Uterus (tissue), 4 donors: ENCODE results near the gene ARL2BP. TPM values are rescaled to one million over a fixed set of nuclear protein-coding genes. Genes with fewer than 3 reads are reported as not detected.
"Not testable (repeated sequence)": the region's sequence is repeated elsewhere in the genome, so short reads cannot be mapped to it uniquely, and the experiment has no call there.

Source experiments
- DNase-seq, 2 donors: peaks; one replicate each; pipeline ENCODE4 v3.0.0-alpha.2; 2019 to 2020
- H3K27ac ChIP-seq, 2 donors: fragments of 200-600 bp; sonication (generic); 1 replicate in 1 of 2; 2 replicates in 1 of 2; pipeline ENCODE4 v1.5.1; 2016 to 2018
- H3K27me3 ChIP-seq, 2 donors: fragments of 200-600 bp; sonication (generic); one replicate each; pipeline ENCODE4 v1.5.1; 2018 to 2019; ENCODE audit warnings: control low read depth in 1 of 2
- H3K36me3 ChIP-seq, 2 donors: fragments of 200-600 bp; sonication (generic); one replicate each; pipeline ENCODE4 v1.5.1; 2019; ENCODE audit warnings: control low read depth in 1 of 2
- H3K4me1 ChIP-seq, 2 donors: fragments of 200-600 bp; sonication (generic); one replicate each; pipeline ENCODE4 v1.5.1; 2018 to 2019; ENCODE audit warnings: control low read depth in 1 of 2
- H3K4me3 ChIP-seq, 2 donors: fragments of 200-600 bp; sonication (generic); 1 replicate in 1 of 2; 2 replicates in 1 of 2; pipeline ENCODE4 v1.5.1; 2018 to 2019; ENCODE audit warnings: mild to moderate bottlenecking in 1 of 2
- H3K9me3 ChIP-seq, 2 donors: fragments of 200-600 bp; sonication (generic); one replicate each; pipeline ENCODE4 v1.5.1; 2019; ENCODE audit warnings: control low read depth in 1 of 2
- POLR2A ChIP-seq, 2 donors: fragments of 450-650 bp; IDR thresholded peaks; one replicate each; pipeline ENCODE4 v1.6.1; 2016; ENCODE audit warnings: antibody characterized with exemption in 2 of 2, mild to moderate bottlenecking in 1 of 2, moderate library complexity in 1 of 2
- intact Hi-C: fragments of 100-400 bp; cut with DNase I; formaldehyde crosslinking; loops from one replicate; pipeline ENCODE4 v1.15.1; 2023; ENCODE audit warnings: low total_unique reads
- total RNA-seq, 4 donors: library from RNA; depleted of rRNA in 3 of 4; stranded (reverse); fragments of >200 nt in 3 of 4; gene quantifications; one replicate each; pipeline versions ENCODE4 v1.1.0 to v1.2.4, GENCODE V29; 2014 to 2023
- TF ChIP-seq, protein P1 (sequence below), 4 experiments: fragments of 200-600 bp in 2 of 4; fragments of 450-650 bp in 2 of 4; sonication (generic) in 2 of 4; IDR thresholded peaks; one replicate each; pipeline ENCODE4 v1.5.1; 2016 to 2019; ENCODE audit warnings: antibody characterized with exemption in 4 of 4, mild to moderate bottlenecking in 2 of 4, moderate library complexity in 1 of 4
- donor health status: DM: yes; HTN: yes; CAD: no.

ARL2BP gene
- total RNA-seq = 100 to 1,000 TPM in 1 of 4 donors, 10 to 100 TPM in 3; 40.9 to 110 (median 57.8) TPM

GRCh38 chr16:57244767-57245471 lies at the start of gene ARL2BP:
Gene ARL2BP (plus strand): TSS chr16:57245259. CDS start chr16:57245368, 109 bp downstream.
- TF ChIP-seq, protein P1, sequence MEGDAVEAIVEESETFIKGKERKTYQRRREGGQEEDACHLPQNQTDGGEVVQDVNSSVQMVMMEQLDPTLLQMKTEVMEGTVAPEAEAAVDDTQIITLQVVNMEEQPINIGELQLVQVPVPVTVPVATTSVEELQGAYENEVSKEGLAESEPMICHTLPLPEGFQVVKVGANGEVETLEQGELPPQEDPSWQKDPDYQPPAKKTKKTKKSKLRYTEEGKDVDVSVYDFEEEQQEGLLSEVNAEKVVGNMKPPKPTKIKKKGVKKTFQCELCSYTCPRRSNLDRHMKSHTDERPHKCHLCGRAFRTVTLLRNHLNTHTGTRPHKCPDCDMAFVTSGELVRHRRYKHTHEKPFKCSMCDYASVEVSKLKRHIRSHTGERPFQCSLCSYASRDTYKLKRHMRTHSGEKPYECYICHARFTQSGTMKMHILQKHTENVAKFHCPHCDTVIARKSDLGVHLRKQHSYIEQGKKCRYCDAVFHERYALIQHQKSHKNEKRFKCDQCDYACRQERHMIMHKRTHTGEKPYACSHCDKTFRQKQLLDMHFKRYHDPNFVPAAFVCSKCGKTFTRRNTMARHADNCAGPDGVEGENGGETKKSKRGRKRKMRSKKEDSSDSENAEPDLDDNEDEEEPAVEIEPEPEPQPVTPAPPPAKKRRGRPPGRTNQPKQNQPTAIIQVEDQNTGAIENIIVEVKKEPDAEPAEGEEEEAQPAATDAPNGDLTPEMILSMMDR (IDR thresholded peaks at IDR 0.05) = peak in 3 of 4 experiments; percentile 5 to 19 (median 18)
- peak; percentile 79 to 86 for TF ChIP-seq POLR2A (IDR thresholded peaks at IDR 0.05)
- Histone ChIP-seq H3K36me3 (no peaks in the 10 kb centered on the region), H3K4me3 (peak within 1 kb of the TSS; percentile 68 to 91), H3K9me3 (no peaks in the 10 kb centered on the region), H3K27ac (peak within 1 kb of the TSS; percentile 84 to 87), H3K27me3 (no peaks in the 10 kb centered on the region), H3K4me1 (no peaks in the 10 kb centered on the region)
- DNase-seq = peak; percentile 97 to 98
- intact Hi-C loops = no loop called here

DNA sequence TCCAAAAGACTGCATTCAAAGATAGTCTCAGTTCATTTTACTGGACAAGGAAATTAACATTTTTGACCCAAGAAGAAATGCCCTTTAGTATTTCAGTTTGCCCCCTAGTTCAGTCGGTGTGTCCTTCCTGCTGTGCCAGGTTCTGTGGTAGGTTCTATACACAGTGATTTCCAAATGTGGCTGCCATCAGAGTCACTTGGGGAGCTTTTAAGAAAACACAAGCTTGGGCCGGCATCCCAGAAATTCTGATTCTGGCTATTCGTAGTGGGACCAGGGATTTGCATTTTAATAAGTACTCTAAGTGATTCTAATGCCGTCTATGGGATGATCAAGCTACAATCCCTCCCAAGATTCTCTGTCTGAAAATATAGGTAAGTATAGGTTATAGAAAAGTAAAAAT lies 48.8 kb upstream of the ARL2BP start:
- Histone ChIP-seq H3K27me3 (no peaks in the 10 kb centered on the region), H3K9me3 (no peaks in the 10 kb centered on the region), H3K36me3 (no peaks in the 10 kb centered on the region), H3K27ac (peak overlapping the region in 1 of 2 donors; percentile 19), H3K4me1 (peaks cover 4 to 6% of the 10 kb centered on the region in 2 donors), H3K4me3 (no peak overlapping the region)
- TF ChIP-seq, protein P1 (IDR thresholded peaks at IDR 0.05) = no peak
- no peak for TF ChIP-seq POLR2A (IDR thresholded peaks at IDR 0.05)
- intact Hi-C loops = no loop called here
- DNase-seq = no peak

DNA sequence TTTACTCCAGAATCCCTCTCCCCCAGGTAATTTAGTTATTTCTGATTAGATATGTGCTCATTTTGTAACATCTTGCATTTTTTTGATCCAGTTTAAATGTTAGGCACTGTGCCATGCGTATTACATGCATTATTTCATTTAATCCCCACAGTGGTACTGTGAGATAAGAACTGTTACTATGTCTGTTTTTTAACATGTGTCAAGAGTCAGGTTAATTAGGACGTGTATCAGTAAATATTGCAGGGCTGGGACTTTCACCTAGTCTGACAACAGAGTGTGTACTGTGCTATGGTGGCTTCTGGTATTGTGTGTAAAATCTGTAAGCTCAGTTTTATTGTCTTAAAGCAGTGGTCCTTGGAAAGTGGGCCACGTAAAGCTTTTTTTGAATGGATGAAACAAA lies 48.3 kb upstream of the ARL2BP start:
- no peaks in the 10 kb centered on the region for H3K27me3 ChIP-seq
- TF ChIP-seq, protein P1 (IDR thresholded peaks at IDR 0.05) = no peak
- TF ChIP-seq POLR2A (IDR thresholded peaks at IDR 0.05) = no peak
- H3K9me3 ChIP-seq = no peaks in the 10 kb centered on the region
- H3K4me3 ChIP-seq = no peak overlapping the region
- no peak overlapping the region for H3K27ac ChIP-seq
- H3K4me1 ChIP-seq = peaks cover 0 to 6% of the 10 kb centered on the region in 2 donors
- intact Hi-C loops = no loop called here
- no peak for DNase-seq
- no peaks in the 10 kb centered on the region for H3K36me3 ChIP-seq

GRCh38 chr16:57200321-57200720 lies 44.7 kb upstream of the ARL2BP start:
- H3K36me3 ChIP-seq, H3K27ac ChIP-seq, H3K4me1 ChIP-seq, H3K27me3 ChIP-seq, H3K9me3 ChIP-seq, intact Hi-C loops, H3K4me3 ChIP-seq, DNase-seq: not testable (repeated sequence)

- H3K27me3 ChIP-seq, DNase-seq, intact Hi-C loops, H3K27ac ChIP-seq, H3K4me3 ChIP-seq, H3K36me3 ChIP-seq, H3K9me3 ChIP-seq, H3K4me1 ChIP-seq: not testable (repeated sequence)
Measured at GRCh38 chr16:57200926-57201325, 44.1 kb upstream of the ARL2BP start.

DNA sequence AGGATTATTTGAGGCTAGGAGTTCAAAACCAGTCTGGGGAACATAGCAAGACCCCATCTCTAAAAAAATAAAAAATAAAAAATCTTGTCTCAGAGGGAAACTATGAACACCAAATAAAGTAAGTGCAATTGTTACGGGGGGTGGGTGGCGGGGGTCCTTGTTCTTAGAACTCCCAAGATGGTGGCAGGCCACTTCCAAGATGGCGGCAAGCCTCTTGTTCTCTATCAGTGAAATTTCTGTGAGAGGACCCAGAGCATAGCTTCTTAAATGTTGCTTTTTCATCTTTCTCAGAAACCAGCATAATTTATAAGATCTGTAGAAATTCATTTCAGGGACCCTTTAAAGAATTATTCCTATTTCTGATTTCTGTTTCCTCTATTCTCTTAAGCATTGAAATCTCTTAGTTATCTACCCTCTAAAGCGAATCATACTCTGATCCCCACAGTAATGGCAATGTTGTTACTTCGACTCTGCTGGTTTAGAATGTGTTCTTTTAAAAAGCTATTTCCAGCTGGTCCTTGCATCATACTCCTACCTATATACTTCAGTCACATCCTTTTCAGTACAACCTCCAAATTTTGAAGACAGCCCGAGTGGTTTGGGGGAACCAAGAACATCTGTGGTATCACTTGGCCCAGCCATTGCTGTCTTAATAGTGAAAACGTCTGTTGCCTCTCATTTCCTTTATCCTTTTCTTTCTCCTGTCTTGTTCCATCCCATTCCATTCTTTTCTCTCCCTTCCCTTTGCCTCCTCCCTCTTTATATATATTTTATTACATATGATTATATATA lies 42.8 kb upstream of the ARL2BP start:
- intact Hi-C loops = no loop called here
- H3K4me1 ChIP-seq = no peaks in the 10 kb centered on the region
- H3K27ac ChIP-seq = no peak overlapping the region
- DNase-seq = no peak
- no peak overlapping the region for H3K4me3 ChIP-seq
- no peaks in the 10 kb centered on the region for H3K9me3 ChIP-seq
- TF ChIP-seq, protein P1 (IDR thresholded peaks at IDR 0.05) = no peak
- no peak for TF ChIP-seq POLR2A (IDR thresholded peaks at IDR 0.05)
- H3K36me3 ChIP-seq = no peaks in the 10 kb centered on the region
- no peaks in the 10 kb centered on the region for H3K27me3 ChIP-seq
